ENCODE data around the gene SECISBP2L.

The SECISBP2L gene

DNA sequence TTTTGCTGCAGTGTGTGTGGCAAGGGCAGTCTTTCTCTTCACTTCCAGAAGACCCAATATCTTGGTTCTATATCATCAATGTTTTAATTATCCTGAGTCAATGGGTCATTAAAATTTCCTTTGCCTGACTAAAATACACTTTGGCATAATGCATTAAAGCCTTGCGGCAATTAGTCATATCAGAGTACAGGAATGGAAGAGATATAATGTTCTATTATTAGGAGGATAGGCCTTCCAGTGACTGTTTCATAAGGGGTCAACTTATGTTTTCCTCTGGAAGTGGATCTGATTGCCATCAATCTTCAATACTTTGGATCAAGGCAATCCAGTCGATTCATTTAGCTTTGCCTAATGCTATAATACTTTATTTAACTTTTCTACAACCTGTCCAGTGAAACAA is 9.4 kb upstream of the SECISBP2L start:
- DNase-seq (ENCODE audit: low read depth, low spot score): no peak
- no peak overlapping the region for H3K9ac ChIP-seq (ENCODE audit: insufficient read length, low read depth)
- no peaks in the 10 kb centered on the region for H3K36me3 ChIP-seq (ENCODE audit: insufficient read depth, insufficient read length, low read length)
- H3K27me3 ChIP-seq (ENCODE audit: insufficient read depth, insufficient read length): no peaks in the 10 kb centered on the region
- H3K4me1 ChIP-seq (ENCODE audit: insufficient read depth, insufficient read length): no peaks in the 10 kb centered on the region
- H3K9me3 ChIP-seq (ENCODE audit: insufficient read depth, low read length): peaks cover 9% of the 10 kb centered on the region; the same call in 1 of the 2 replicates
- no peak for TF ChIP-seq YY1 (IDR thresholded peaks at IDR 0.05; ENCODE audit: insufficient read depth, insufficient read length)
- TF ChIP-seq ZNF274 (IDR thresholded peaks at IDR 0.05; ENCODE audit: low read depth, low read length): no peak
- TF ChIP-seq SUZ12 (IDR thresholded peaks at IDR 0.05; ENCODE audit: extremely low read depth, insufficient read depth, insufficient read length): no peak
- H3K4me3 ChIP-seq (ENCODE audit: insufficient read length, low read depth): no peak overlapping the region

DNA sequence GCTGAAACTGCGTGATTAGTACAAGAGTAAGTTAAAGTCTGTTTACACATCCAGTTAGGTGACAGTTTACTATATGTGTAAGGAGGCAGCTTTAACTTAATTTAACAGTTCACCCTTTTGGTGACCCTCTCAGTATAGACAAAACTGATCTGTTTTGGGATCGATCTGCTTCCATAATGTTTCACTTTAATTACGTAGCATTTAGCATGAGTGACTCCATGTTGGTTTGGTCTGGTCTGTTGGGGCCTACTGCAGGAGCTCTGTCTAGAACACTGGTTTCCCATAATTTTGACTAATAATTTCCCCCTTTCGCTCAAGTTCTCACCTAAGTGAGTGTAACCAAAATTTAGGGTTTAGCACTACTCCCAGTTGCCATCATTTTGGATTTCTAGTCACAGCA is 6.4 kb upstream of the SECISBP2L start:
- DNase-seq (ENCODE audit: low read depth, low spot score): no peak
- TF ChIP-seq ZNF274 (IDR thresholded peaks at IDR 0.05; ENCODE audit: low read depth, low read length) (no peak), SUZ12 (IDR thresholded peaks at IDR 0.05; ENCODE audit: extremely low read depth, insufficient read depth, insufficient read length) (no peak), YY1 (IDR thresholded peaks at IDR 0.05; ENCODE audit: insufficient read depth, insufficient read length) (no peak)
- Histone ChIP-seq H3K9me3 (ENCODE audit: insufficient read depth, low read length) (peaks cover 9% of the 10 kb centered on the region; the same call in 1 of the 2 replicates), H3K4me1 (ENCODE audit: insufficient read depth, insufficient read length) (no peaks in the 10 kb centered on the region), H3K4me3 (ENCODE audit: insufficient read length, low read depth) (no peak overlapping the region), H3K27me3 (ENCODE audit: insufficient read depth, insufficient read length) (no peaks in the 10 kb centered on the region), H3K9ac (ENCODE audit: insufficient read length, low read depth) (no peak overlapping the region), H3K36me3 (ENCODE audit: insufficient read depth, insufficient read length, low read length) (no peaks in the 10 kb centered on the region)

DNA sequence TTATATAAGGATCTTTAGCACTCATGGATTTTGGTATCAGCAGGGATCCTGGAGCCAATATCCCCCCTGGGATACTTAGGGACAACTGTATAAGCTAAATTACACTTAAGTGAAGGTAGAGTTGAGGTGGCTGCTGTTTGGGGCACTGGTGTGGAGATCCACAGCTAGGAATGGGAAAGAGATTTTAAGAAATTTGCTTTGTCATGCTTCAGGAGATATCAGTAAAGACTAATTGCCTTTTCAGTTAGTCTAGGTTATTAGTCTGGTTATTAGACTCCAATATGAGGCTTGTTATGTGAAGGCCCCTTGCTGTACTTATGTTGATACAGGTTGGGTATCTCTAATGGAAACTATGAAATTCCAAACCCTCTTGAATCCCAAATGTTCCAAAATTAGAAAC is 1.2 kb upstream of the SECISBP2L start:
- DNase-seq (ENCODE audit: low read depth, low spot score): no peak
- H3K36me3 ChIP-seq (ENCODE audit: insufficient read depth, insufficient read length, low read length): no peaks in the 10 kb centered on the region
- no peak overlapping the region for H3K9ac ChIP-seq (ENCODE audit: insufficient read length, low read depth)
- TF ChIP-seq ZNF274 (IDR thresholded peaks at IDR 0.05; ENCODE audit: low read depth, low read length) (no peak), YY1 (IDR thresholded peaks at IDR 0.05; ENCODE audit: insufficient read depth, insufficient read length) (no peak), SUZ12 (IDR thresholded peaks at IDR 0.05; ENCODE audit: extremely low read depth, insufficient read depth, insufficient read length) (no peak)
- no peaks in the 10 kb centered on the region for H3K4me1 ChIP-seq (ENCODE audit: insufficient read depth, insufficient read length)
- H3K4me3 ChIP-seq (ENCODE audit: insufficient read length, low read depth): no peak overlapping the region
- peaks cover 9% of the 10 kb centered on the region; the same call in 1 of the 2 replicates for H3K9me3 ChIP-seq (ENCODE audit: insufficient read depth, low read length)
- no peaks in the 10 kb centered on the region for H3K27me3 ChIP-seq (ENCODE audit: insufficient read depth, insufficient read length)

DNA sequence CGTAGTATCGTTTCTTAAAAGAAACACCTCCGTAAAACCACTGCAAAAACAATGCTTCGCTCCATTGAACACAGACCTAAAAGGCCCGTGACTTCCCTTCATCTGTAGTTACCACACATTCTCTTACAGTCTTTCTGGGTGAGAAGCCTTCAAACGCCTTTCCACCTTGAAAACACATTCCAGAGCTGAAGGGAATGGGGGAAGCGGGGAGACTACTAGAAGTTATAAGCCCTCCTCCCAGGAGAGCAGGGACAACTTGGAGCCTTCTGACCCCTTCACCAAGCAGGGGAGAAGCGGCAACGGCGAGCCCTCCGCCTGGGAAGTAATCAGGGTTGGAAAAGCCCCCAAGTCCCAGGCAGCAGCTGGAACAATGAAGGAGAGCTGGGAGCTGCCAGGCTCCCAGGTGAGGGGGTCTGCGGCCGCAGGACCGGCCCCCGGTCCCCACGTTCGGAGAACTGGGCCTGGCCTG is 461 bp downstream of the SECISBP2L start:
- no peaks in the 10 kb centered on the region for H3K4me1 ChIP-seq (ENCODE audit: insufficient read depth, insufficient read length)

DNA sequence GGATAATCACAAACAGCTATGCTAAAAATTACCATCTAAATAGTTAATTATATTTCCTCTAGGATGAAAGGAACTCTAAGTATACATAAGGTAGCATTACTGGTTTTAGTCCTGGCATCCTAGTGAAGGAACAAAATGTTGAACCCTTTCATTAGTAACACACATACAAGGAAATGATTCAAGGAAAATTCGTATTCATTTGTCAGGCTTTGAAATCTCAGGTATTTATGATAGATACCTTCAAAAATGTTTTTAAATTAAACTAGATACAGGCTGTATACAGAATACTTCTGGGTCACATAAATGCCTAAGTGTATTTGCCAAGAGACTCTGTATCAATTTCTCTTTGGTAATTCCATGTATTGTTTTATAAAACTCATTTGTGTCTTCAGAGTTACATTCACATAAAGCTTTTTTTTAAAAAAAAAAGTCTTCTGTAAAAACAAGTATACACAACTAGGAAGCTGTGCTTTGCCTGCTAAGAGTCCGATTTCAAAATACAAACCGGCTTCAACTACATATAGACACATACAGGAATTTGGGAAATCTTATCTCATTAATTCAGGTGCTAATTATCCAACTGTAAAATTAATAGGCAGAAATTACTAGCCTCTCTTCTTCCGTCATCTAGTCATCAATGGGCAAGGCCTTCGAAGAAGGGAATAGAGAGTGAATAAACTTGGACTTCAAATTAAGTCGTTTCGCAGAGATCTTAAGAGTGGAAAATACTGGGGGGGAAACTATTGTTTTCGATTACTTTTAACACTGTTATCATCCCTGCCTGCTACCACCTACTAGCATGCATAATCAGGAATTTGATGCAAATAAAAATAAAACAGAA is 1.3 kb downstream of the SECISBP2L start:
- no peaks in the 10 kb centered on the region for H3K9me3 ChIP-seq (ENCODE audit: insufficient read depth, low read length)
- no peaks in the 10 kb centered on the region for H3K4me1 ChIP-seq (ENCODE audit: insufficient read depth, insufficient read length)
- no peak for TF ChIP-seq ZNF274 (IDR thresholded peaks at IDR 0.05; ENCODE audit: low read depth, low read length)
- TF ChIP-seq SUZ12 (IDR thresholded peaks at IDR 0.05; ENCODE audit: extremely low read depth, insufficient read depth, insufficient read length): no peak
- TF ChIP-seq YY1 (IDR thresholded peaks at IDR 0.05; ENCODE audit: insufficient read depth, insufficient read length): no peak
- no peaks in the 10 kb centered on the region for H3K36me3 ChIP-seq (ENCODE audit: insufficient read depth, insufficient read length, low read length)
- H3K9ac ChIP-seq (ENCODE audit: insufficient read length, low read depth): peak overlapping the region; percentile 89
- no peaks in the 10 kb centered on the region for H3K27me3 ChIP-seq (ENCODE audit: insufficient read depth, insufficient read length)
- peak overlapping the region; percentile 91 for H3K4me3 ChIP-seq (ENCODE audit: insufficient read length, low read depth)
- DNase-seq (ENCODE audit: low read depth, low spot score): no peak

More for the DNA sequence above, 461 bp downstream of the SECISBP2L start:
- no peak for DNase-seq (ENCODE audit: low read depth, low spot score)
- TF ChIP-seq YY1 (IDR thresholded peaks at IDR 0.05; ENCODE audit: insufficient read depth, insufficient read length): no peak
- no peak for TF ChIP-seq SUZ12 (IDR thresholded peaks at IDR 0.05; ENCODE audit: extremely low read depth, insufficient read depth, insufficient read length)
- TF ChIP-seq ZNF274 (IDR thresholded peaks at IDR 0.05; ENCODE audit: low read depth, low read length): no peak
- Histone ChIP-seq H3K27me3 (ENCODE audit: insufficient read depth, insufficient read length) (no peaks in the 10 kb centered on the region), H3K9ac (ENCODE audit: insufficient read length, low read depth) (peak overlapping the region; percentile 89), H3K4me3 (ENCODE audit: insufficient read length, low read depth) (peak overlapping the region; percentile 91), H3K36me3 (ENCODE audit: insufficient read depth, insufficient read length, low read length) (no peaks in the 10 kb centered on the region), H3K9me3 (ENCODE audit: insufficient read depth, low read length) (no peaks in the 10 kb centered on the region)

DNA sequence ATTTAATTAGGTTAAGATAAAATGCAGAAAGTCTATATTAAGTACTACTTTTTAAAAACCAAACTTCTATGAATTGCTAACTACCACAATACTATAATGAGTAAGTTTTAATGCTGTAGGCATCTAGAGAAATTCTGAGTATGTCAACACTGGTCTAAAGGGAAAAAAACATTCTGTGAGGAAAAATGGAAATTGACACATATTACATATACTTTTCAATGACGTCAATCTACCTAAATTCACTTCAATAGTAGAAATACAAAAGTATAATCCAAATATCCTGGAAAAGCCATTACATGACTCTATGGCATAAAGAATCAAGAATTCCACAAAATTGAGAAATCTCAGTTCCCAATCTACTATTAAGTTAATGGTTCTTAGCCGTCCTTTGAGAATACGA is 2.2 kb downstream of the SECISBP2L start:
- Histone ChIP-seq H3K9me3 (ENCODE audit: insufficient read depth, low read length) (no peaks in the 10 kb centered on the region), H3K36me3 (ENCODE audit: insufficient read depth, insufficient read length, low read length) (no peaks in the 10 kb centered on the region), H3K4me1 (ENCODE audit: insufficient read depth, insufficient read length) (no peaks in the 10 kb centered on the region), H3K27me3 (ENCODE audit: insufficient read depth, insufficient read length) (no peaks in the 10 kb centered on the region), H3K4me3 (ENCODE audit: insufficient read length, low read depth) (no peak overlapping the region), H3K9ac (ENCODE audit: insufficient read length, low read depth) (no peak overlapping the region)
- TF ChIP-seq YY1 (IDR thresholded peaks at IDR 0.05; ENCODE audit: insufficient read depth, insufficient read length): no peak
- no peak for TF ChIP-seq ZNF274 (IDR thresholded peaks at IDR 0.05; ENCODE audit: low read depth, low read length)
- no peak for TF ChIP-seq SUZ12 (IDR thresholded peaks at IDR 0.05; ENCODE audit: extremely low read depth, insufficient read depth, insufficient read length)
- no peak for DNase-seq (ENCODE audit: low read depth, low spot score)

DNA sequence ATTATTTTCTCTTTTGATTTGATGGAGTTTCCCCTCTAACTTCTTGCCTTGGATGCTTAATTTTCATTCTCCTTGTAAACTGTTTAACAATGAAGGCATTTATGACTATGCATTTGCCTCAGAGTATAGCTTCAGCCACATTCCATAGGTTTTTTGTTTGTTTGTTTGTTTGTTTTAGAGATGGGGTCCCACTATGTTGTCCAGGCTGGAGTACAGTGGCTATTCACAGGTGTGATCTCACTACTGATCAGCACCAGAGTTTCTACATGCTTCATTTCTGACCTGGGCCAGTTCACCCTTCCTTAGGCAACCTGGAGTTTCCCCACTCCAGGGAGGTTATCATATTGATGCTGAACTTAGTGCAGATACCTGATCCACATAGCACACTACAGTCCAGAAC is 4.1 kb downstream of the SECISBP2L start:
- DNase-seq (ENCODE audit: low read depth, low spot score): no peak
- Histone ChIP-seq H3K4me1 (ENCODE audit: insufficient read depth, insufficient read length) (no peaks in the 10 kb centered on the region), H3K4me3 (ENCODE audit: insufficient read length, low read depth) (no peak overlapping the region), H3K9ac (ENCODE audit: insufficient read length, low read depth) (no peak overlapping the region), H3K9me3 (ENCODE audit: insufficient read depth, low read length) (no peaks in the 10 kb centered on the region), H3K27me3 (ENCODE audit: insufficient read depth, insufficient read length) (no peaks in the 10 kb centered on the region), H3K36me3 (ENCODE audit: insufficient read depth, insufficient read length, low read length) (no peaks in the 10 kb centered on the region)
- TF ChIP-seq SUZ12 (IDR thresholded peaks at IDR 0.05; ENCODE audit: extremely low read depth, insufficient read depth, insufficient read length): no peak
- TF ChIP-seq YY1 (IDR thresholded peaks at IDR 0.05; ENCODE audit: insufficient read depth, insufficient read length): no peak
- TF ChIP-seq ZNF274 (IDR thresholded peaks at IDR 0.05; ENCODE audit: low read depth, low read length): no peak

Measured in NT2/D1 (cell line).